Measurements from ENCODE around the gene FOXP1.

Gene FOXP1

GRCh38 chr3:71160785-71161546 lies 422.6 kb downstream of the FOXP1 start:
- DNase-seq, result no peak

GRCh38 chr3:71156062-71156665 lies 427.4 kb downstream of the FOXP1 start:
- DNase-seq, result no peak

GRCh38 chr3:71154846-71155245 lies 428.7 kb downstream of the FOXP1 start:
- DNase-seq, result no peak

GRCh38 chr3:71153713-71154112 lies 429.8 kb downstream of the FOXP1 start:
- no peak for DNase-seq

- DNase-seq, result no peak
Measured at GRCh38 chr3:71152892-71153265, 430.6 kb downstream of the FOXP1 start.

- DNase-seq, result no peak
Measured at GRCh38 chr3:71152039-71152891, 431.3 kb downstream of the FOXP1 start.

GRCh38 chr3:71149959-71150954 lies 433.3 kb downstream of the FOXP1 start:
- DNase-seq, result no peak

- no peak for DNase-seq
Measured at GRCh38 chr3:71148455-71149060, 435.0 kb downstream of the FOXP1 start.

GRCh38 chr3:71146673-71147072 lies 436.9 kb downstream of the FOXP1 start:
- no peak for DNase-seq

GRCh38 chr3:71145954-71146353 lies 437.6 kb downstream of the FOXP1 start:
- no peak for DNase-seq

GRCh38 chr3:71144525-71145253 lies 438.8 kb downstream of the FOXP1 start:
- DNase-seq, result no peak

- DNase-seq, result no peak
Measured at GRCh38 chr3:71143493-71143892, 440.0 kb downstream of the FOXP1 start.

- no peak for DNase-seq
Measured at GRCh38 chr3:71142441-71143161, 440.9 kb downstream of the FOXP1 start.

- DNase-seq, result no peak
Measured at GRCh38 chr3:71140477-71140876, 443.1 kb downstream of the FOXP1 start.

GRCh38 chr3:71139496-71139895 lies 444.0 kb downstream of the FOXP1 start:
- no peak for DNase-seq

GRCh38 chr3:71138410-71138809 lies 445.1 kb downstream of the FOXP1 start:
- DNase-seq, result no peak

GRCh38 chr3:71136276-71136675 lies 447.3 kb downstream of the FOXP1 start:
- DNase-seq, result no peak

- DNase-seq, result no peak
Measured at GRCh38 chr3:71135373-71136088, 448.0 kb downstream of the FOXP1 start.

GRCh38 chr3:71134521-71134920 lies 449.0 kb downstream of the FOXP1 start:
- DNase-seq, result no peak

GRCh38 chr3:71133865-71134264 lies 449.7 kb downstream of the FOXP1 start:
- no peak for DNase-seq

Measured in CD4-positive, alpha-beta T cell treated with Interleukin-1 beta for 1 hour (primary cell).